Liver (tissue), 9 donors: ENCODE data around the gene TMIE. TPM values are rescaled to one million over a fixed set of nuclear protein-coding genes. Genes with fewer than 3 reads are reported as not detected.

Experiments used
- DNase-seq: peaks from one replicate; pipeline ENCODE4 v3.0.0-alpha.2; 2017; ENCODE audit warnings: low spot score
- H3K27ac ChIP-seq, 2 donors: one replicate each; pipeline ENCODE4 v1.7.0; 2013; ENCODE audit warnings: inconsistent platforms in 2 of 2, low read length in 2 of 2, control low read depth in 1 of 2, low read depth in 1 of 2, mild to moderate bottlenecking in 1 of 2
- H3K27me3 ChIP-seq, 4 donors: one replicate each; pipeline versions ENCODE4 v1.6.1 to v1.7.0; 2013; ENCODE audit warnings: low read length in 3 of 4, inconsistent platforms in 1 of 4, mild to moderate bottlenecking in 1 of 4, moderate library complexity in 1 of 4; ENCODE audit not compliant: control insufficient read depth in 4 of 4, insufficient read depth in 4 of 4
- H3K36me3 ChIP-seq, 4 donors: one replicate each; pipeline versions ENCODE4 v1.6.1 to v1.7.0; 2013; ENCODE audit warnings: low read length in 3 of 4, mild to moderate bottlenecking in 3 of 4, low read depth in 1 of 4, moderate library complexity in 1 of 4; ENCODE audit not compliant: control insufficient read depth in 4 of 4, insufficient read depth in 3 of 4
- H3K4me1 ChIP-seq, 4 donors: one replicate each; pipeline versions ENCODE4 v1.6.1 to v1.7.0; 2013; ENCODE audit warnings: low read length in 3 of 4, mild to moderate bottlenecking in 3 of 4, moderate library complexity in 1 of 4; ENCODE audit not compliant: control insufficient read depth in 4 of 4, insufficient read depth in 4 of 4
- H3K4me3 ChIP-seq, 3 donors: one replicate each; pipeline versions ENCODE4 v1.6.1 to v1.7.0; 2013; ENCODE audit warnings: low read length in 3 of 3, control low read depth in 1 of 3, low read depth in 1 of 3, mild to moderate bottlenecking in 1 of 3
- H3K9ac ChIP-seq, 2 donors: one replicate each; pipeline ENCODE4 v1.7.0; 2013; ENCODE audit warnings: low read length in 2 of 2, mild to moderate bottlenecking in 2 of 2, moderate library complexity in 2 of 2, control low read depth in 1 of 2, low read depth in 1 of 2
- H3K9me3 ChIP-seq, 4 donors: one replicate each; pipeline versions ENCODE4 v1.6.1 to v1.7.0; 2013; ENCODE audit warnings: low read length in 3 of 4; ENCODE audit not compliant: control insufficient read depth in 4 of 4
- FOXA1 ChIP-seq: IDR thresholded peaks from 2 replicates; pipeline ENCODE4 v1.6.1; 2016; ENCODE audit warnings: antibody characterized with exemption
- GABPA ChIP-seq, 2 donors: IDR thresholded peaks in 1 of 2; conservative IDR thresholded peaks in 1 of 2; 2 replicates each; pipeline ENCODE4 v1.6.1; 2016; ENCODE audit warnings: antibody characterized with exemption in 2 of 2, mild to moderate bottlenecking in 1 of 2, moderate library complexity in 1 of 2
- HNF4G ChIP-seq: IDR thresholded peaks from 2 replicates; pipeline ENCODE4 v1.6.1; 2016; ENCODE audit warnings: antibody characterized with exemption
- JUND ChIP-seq, 2 donors: IDR thresholded peaks; 2 replicates each; pipeline ENCODE4 v1.6.1; 2016; ENCODE audit warnings: antibody characterized with exemption in 2 of 2
- RAD21 ChIP-seq, 2 donors: IDR thresholded peaks; 2 replicates each; pipeline ENCODE4 v1.6.1; 2016; ENCODE audit warnings: antibody characterized with exemption in 2 of 2, mild to moderate bottlenecking in 2 of 2
- SP1 ChIP-seq: IDR thresholded peaks from 2 replicates; pipeline ENCODE4 v1.6.1; 2018; ENCODE audit warnings: antibody characterized with exemption, mild to moderate bottlenecking
- TAF1 ChIP-seq: conservative IDR thresholded peaks from 2 replicates; pipeline ENCODE4 v1.6.1; 2016; ENCODE audit warnings: antibody characterized with exemption, mild to moderate bottlenecking
- WGBS: extraction: QIAGEN DNeasy Blood & Tissue Kit; methylation state at CpG from one replicate; pipeline ENCODE4 v1.1.7; 2013; 5-methylcytosine and 5-hydroxymethylcytosine counted together
- polyA plus RNA-seq, 2 donors: library from polyadenylated mRNA; stranded (reverse) in 1 of 2; unstranded in 1 of 2; fragments of 200-250 nt in 1 of 2; fragments of >200 nt in 1 of 2; fragmentation: Nextera tagmentation in 1 of 2; extraction: Ambion mirVana in 1 of 2; gene quantifications; one replicate each; pipeline versions ENCODE4 v1.2.1 to v1.2.3, GENCODE V29; 2013 to 2015
- total RNA-seq, 2 donors: library from RNA; depleted of rRNA; stranded (reverse); fragments of >200 nt; gene quantifications; one replicate each; pipeline ENCODE4 v1.2.3, GENCODE V29; 2014
- TF ChIP-seq, protein P1 (sequence below): fragments of 150-350 bp; IDR thresholded peaks from 2 replicates; pipeline ENCODE4 v1.5.1; 2017; ENCODE audit warnings: improper control_type of control experiment, low read depth, low read length; ENCODE audit not compliant: missing input control
- TF ChIP-seq, protein P2 (sequence below): IDR thresholded peaks from 2 replicates; pipeline ENCODE4 v1.6.1; 2016; ENCODE audit warnings: antibody characterized with exemption, mild to moderate bottlenecking
- TF ChIP-seq, protein P3 (sequence below): IDR thresholded peaks from 2 replicates; pipeline ENCODE4 v1.6.1; 2016; ENCODE audit warnings: antibody characterized with exemption
- TF ChIP-seq, protein P4 (sequence below): IDR thresholded peaks from 2 replicates; pipeline ENCODE4 v1.6.1; 2016; ENCODE audit warnings: antibody characterized with exemption
- donor health status: healthy.
- donor health status: healthy.
- donor health status: healthy.
- donor health status: healthy.
- donor health status: healthy.

Gene TMIE
- total and polyA plus RNA-seq, 4 donors, result 0.13 to 0.26 (median 0.15) TPM

DNA sequence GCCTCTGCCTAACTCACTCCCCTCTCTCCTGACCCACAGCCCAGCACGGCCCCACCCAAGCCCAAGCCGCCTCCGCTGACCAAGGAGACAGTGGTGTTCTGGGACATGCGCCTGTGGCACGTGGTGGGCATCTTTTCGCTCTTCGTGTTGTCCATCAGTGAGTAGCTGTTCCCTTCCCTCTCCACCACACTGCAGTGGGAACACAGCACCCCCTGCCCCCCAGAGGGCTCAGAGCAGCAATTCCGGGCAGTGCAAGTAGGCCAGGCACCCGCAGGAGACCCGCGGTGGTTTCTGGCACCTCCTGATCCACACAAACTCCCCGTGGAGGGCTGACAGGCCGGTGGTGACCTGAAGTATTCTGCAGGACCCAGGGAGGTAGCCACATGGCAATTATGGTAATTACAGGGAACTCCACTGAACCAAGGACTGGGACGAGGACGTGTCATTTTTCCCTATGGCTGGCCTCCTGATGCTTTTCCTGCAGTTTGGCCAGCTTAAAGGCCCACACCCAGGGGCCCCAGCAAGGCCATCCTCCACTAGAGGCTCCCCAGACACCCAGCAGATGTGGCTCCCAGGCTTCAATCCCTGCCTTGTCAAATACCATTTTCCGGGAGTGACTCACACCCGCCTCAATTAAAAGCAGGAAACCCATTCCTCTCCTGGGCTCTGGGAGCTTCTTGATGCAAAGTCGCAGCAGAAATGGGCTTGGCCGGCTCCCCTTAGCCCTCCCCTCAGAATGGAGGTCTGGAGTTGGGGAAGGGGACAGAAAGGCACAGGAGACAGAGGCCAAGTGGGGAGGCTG is 4.8 kb downstream of the TMIE start:
- 81% methylated on average over 19 of the region's 19 CpGs for WGBS
- H3K9me3 ChIP-seq, result no peaks in the 10 kb centered on the region
- H3K36me3 ChIP-seq, result no peaks in the 10 kb centered on the region
- TF ChIP-seq HNF4G, result no peak
- H3K27ac ChIP-seq, result no peak overlapping the region
- H3K4me1 ChIP-seq, result peaks cover 0 to 7% (median 5%) of the 10 kb centered on the region in 4 donors
- H3K9ac ChIP-seq, result no peak overlapping the region
- no peak overlapping the region for H3K4me3 ChIP-seq
- H3K27me3 ChIP-seq, result no peaks in the 10 kb centered on the region
- no peak for DNase-seq

DNA sequence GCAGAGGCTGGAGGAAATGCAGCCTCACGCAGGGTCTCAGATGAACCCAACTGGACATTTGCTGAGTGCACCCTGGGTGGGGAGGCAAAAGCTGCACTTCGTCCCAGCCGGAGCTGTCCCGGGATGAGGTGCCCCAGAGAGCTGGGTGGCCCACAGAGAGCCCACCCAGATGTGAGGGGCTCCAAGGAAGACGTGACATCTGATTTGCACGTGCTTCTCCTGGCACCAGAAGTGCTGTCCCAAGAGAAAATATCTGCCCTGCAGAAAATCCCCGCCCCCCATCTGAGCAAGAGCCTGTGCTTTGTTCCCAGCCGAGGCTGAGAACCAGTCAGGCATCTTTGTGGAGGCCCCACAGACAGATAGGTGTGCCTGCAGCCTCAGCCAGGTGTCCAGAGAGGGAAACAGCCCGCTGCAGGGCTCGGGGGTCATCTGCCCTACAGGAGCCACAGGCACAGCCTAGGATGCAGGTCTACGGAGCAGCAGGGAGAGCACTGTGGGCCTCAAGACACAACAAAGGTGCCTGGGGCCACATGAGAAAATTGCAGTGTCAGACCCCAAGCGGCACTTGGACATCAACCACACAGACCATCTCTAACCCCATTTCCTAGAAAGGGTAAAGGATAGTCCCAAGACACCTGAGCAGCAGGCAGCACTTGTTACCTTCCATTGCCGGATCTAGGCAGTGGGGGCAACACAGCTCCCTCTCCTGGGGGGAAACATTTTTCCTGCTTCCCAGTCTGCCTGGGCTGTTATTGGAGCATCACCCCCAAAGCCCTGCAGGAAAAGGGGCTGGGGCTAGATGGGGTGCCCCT is 5.8 kb downstream of the TMIE start:
- no peak overlapping the region for H3K27ac ChIP-seq
- TF ChIP-seq TAF1 (no peak), GABPA (IDR thresholded peaks at IDR 0.05 in 1 of 2, conservative IDR thresholded peaks at IDR 0.05 in 1 of 2) (no peak), SP1 (no peak), JUND (IDR thresholded peaks at IDR 0.05) (no peak), RAD21 (IDR thresholded peaks at IDR 0.05) (no peak), FOXA1 (no peak)
- TF ChIP-seq, protein P1, sequence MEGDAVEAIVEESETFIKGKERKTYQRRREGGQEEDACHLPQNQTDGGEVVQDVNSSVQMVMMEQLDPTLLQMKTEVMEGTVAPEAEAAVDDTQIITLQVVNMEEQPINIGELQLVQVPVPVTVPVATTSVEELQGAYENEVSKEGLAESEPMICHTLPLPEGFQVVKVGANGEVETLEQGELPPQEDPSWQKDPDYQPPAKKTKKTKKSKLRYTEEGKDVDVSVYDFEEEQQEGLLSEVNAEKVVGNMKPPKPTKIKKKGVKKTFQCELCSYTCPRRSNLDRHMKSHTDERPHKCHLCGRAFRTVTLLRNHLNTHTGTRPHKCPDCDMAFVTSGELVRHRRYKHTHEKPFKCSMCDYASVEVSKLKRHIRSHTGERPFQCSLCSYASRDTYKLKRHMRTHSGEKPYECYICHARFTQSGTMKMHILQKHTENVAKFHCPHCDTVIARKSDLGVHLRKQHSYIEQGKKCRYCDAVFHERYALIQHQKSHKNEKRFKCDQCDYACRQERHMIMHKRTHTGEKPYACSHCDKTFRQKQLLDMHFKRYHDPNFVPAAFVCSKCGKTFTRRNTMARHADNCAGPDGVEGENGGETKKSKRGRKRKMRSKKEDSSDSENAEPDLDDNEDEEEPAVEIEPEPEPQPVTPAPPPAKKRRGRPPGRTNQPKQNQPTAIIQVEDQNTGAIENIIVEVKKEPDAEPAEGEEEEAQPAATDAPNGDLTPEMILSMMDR, result no peak
- TF ChIP-seq, protein P2, sequence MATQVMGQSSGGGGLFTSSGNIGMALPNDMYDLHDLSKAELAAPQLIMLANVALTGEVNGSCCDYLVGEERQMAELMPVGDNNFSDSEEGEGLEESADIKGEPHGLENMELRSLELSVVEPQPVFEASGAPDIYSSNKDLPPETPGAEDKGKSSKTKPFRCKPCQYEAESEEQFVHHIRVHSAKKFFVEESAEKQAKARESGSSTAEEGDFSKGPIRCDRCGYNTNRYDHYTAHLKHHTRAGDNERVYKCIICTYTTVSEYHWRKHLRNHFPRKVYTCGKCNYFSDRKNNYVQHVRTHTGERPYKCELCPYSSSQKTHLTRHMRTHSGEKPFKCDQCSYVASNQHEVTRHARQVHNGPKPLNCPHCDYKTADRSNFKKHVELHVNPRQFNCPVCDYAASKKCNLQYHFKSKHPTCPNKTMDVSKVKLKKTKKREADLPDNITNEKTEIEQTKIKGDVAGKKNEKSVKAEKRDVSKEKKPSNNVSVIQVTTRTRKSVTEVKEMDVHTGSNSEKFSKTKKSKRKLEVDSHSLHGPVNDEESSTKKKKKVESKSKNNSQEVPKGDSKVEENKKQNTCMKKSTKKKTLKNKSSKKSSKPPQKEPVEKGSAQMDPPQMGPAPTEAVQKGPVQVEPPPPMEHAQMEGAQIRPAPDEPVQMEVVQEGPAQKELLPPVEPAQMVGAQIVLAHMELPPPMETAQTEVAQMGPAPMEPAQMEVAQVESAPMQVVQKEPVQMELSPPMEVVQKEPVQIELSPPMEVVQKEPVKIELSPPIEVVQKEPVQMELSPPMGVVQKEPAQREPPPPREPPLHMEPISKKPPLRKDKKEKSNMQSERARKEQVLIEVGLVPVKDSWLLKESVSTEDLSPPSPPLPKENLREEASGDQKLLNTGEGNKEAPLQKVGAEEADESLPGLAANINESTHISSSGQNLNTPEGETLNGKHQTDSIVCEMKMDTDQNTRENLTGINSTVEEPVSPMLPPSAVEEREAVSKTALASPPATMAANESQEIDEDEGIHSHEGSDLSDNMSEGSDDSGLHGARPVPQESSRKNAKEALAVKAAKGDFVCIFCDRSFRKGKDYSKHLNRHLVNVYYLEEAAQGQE, result no peak
- TF ChIP-seq, protein P3, sequence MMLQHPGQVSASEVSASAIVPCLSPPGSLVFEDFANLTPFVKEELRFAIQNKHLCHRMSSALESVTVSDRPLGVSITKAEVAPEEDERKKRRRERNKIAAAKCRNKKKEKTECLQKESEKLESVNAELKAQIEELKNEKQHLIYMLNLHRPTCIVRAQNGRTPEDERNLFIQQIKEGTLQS, result no peak
- TF ChIP-seq, protein P4, sequence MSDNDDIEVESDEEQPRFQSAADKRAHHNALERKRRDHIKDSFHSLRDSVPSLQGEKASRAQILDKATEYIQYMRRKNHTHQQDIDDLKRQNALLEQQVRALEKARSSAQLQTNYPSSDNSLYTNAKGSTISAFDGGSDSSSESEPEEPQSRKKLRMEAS, result no peak
- WGBS, result 82% methylated on average over 13 of the region's 13 CpGs
- no peak overlapping the region for H3K9ac ChIP-seq
- no peak for DNase-seq
- no peaks in the 10 kb centered on the region for H3K27me3 ChIP-seq
- peaks cover 0 to 7% (median 3%) of the 10 kb centered on the region in 4 donors for H3K4me1 ChIP-seq
- no peaks in the 10 kb centered on the region for H3K9me3 ChIP-seq
- H3K36me3 ChIP-seq, result no peaks in the 10 kb centered on the region
- H3K4me3 ChIP-seq, result no peak overlapping the region
